ENCODE data around the gene KCNAB1. TPM values are rescaled to one million over a fixed set of nuclear protein-coding genes. Genes with fewer than 3 reads are reported as not detected.

Gene KCNAB1
- total and polyA plus RNA-seq, 2 of the 8 experiments (the other 6 are each of a cell fraction or from before 2014, with no cell fraction given), result 0.51 to 2.3 TPM

GRCh38 chr3:156404217-156404616, 283.8 kb downstream of the KCNAB1 start (continued):
- no peak for TF ChIP-seq CREB1 (IDR thresholded peaks at IDR 0.05)
- TF ChIP-seq EZH2 (IDR thresholded peaks at IDR 0.05; ENCODE audit: low read depth, low read length, severe bottlenecking), result no peak
- TF ChIP-seq EGR1 (IDR thresholded peaks at IDR 0.05; ENCODE audit: borderline replicate concordance, low read depth, low read length), result no peak
- TF ChIP-seq SUZ12 (IDR thresholded peaks at IDR 0.05; ENCODE audit: low read length), result no peak
- no peak for TF ChIP-seq BRCA1 (IDR thresholded peaks at IDR 0.05; ENCODE audit: low read depth, low read length)

Measured in H1 (cell line).